ENCODE results near the gene CA14.

CA14 gene

DNA sequence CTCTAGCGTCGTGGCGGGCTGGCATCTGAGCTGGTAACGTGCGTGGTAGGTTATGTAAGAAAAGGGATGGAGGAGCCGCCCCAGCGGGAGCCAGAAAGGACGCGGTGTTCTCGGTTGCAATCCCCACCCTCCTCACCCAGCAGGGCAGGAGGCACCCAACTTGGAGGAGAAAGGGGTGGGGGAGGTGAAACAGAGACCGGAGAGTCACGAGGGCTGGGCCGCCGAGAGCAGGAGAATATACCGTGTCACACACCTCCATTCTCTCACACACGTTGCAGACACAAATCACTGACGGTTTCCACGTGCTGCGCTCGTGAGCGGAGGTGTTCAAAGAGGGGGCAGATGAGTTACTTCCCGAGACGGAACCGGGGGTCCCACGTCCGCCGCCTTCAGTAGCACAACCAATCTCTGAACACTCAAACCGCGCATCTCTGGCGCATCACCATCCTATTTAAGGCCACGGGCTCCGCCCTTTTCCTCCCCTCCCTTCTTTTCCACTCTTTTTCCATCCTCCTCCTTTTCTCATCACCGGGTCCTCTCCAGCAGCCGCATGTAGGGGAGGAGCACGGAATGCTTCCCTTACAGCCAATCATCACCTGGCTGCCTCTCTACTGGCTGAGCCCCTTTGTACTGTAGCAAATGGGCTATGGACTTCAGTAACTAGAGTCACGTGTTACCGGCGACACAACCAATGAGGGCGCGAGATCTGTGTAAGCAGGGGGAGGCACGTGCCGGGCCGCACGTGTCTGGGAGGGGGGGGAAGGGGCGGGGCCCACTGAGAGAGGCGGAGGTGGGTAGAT is 24.4 kb downstream of the CA14 start, which contains the start of gene CIART:
Gene CIART, plus strand, starts transcription at position 797 of the 800 bp plus-strand sequence. CDS start 714 bp downstream, outside the sequence.
- peak within 1 kb of the TSS; percentile 47 for H3K4me3 ChIP-seq (ENCODE audit: low read depth, low read length)
- TF ChIP-seq, protein P1, sequence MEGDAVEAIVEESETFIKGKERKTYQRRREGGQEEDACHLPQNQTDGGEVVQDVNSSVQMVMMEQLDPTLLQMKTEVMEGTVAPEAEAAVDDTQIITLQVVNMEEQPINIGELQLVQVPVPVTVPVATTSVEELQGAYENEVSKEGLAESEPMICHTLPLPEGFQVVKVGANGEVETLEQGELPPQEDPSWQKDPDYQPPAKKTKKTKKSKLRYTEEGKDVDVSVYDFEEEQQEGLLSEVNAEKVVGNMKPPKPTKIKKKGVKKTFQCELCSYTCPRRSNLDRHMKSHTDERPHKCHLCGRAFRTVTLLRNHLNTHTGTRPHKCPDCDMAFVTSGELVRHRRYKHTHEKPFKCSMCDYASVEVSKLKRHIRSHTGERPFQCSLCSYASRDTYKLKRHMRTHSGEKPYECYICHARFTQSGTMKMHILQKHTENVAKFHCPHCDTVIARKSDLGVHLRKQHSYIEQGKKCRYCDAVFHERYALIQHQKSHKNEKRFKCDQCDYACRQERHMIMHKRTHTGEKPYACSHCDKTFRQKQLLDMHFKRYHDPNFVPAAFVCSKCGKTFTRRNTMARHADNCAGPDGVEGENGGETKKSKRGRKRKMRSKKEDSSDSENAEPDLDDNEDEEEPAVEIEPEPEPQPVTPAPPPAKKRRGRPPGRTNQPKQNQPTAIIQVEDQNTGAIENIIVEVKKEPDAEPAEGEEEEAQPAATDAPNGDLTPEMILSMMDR (IDR thresholded peaks at IDR 0.05; ENCODE audit: low read depth, low read length, missing control alignments), result no peak
- DNase-seq (ENCODE audit: low read depth), result peak; percentile 42

DNA sequence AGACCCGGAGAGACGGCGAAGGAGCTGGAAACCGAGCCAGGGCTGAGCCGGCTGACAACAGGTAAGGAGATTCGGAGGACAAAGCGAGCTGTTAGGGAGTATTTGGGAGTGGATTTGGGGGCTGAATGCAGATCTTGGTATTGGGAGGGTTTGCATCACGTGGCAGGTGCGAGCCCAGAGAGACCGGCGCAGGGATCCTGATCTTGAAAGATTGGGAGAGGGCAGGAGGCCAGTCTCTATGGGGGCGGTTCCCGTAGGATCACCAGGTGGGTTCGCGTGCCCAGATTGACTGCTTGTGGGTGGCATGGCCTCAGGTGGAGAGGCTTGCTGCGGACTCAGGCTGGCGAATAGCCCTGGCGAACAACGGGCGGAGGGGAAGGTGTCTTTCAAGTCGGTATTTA is 25.0 kb downstream of the CA14 start:
- H3K4me3 ChIP-seq (ENCODE audit: low read depth, low read length), result no peak overlapping the region
- TF ChIP-seq, protein P1 (IDR thresholded peaks at IDR 0.05; ENCODE audit: low read depth, low read length, missing control alignments), result no peak
- no peak for DNase-seq (ENCODE audit: low read depth)

DNA sequence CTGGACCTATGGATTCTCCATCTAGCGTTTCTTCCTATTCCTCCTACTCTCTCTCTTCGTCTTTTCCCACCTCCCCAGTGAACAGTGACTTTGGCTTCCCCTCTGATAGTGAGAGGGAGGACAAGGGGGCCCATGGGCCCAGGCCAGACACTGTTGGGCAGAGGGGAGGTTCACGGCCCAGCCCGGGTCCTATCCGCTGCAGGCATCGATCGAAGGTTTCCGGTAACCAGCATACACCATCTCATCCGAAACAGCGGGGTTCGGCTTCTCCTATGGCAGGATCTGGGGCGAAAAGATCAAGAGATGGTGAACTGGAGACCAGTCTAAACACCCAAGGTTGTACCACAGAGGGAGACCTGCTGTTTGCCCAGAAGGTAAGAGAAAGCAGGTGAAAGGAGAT is 25.7 kb downstream of the CA14 start:
- DNase-seq (ENCODE audit: low read depth), result no peak
- H3K4me3 ChIP-seq (ENCODE audit: low read depth, low read length), result no peak overlapping the region
- TF ChIP-seq, protein P1 (IDR thresholded peaks at IDR 0.05; ENCODE audit: low read depth, low read length, missing control alignments), result no peak

DNA sequence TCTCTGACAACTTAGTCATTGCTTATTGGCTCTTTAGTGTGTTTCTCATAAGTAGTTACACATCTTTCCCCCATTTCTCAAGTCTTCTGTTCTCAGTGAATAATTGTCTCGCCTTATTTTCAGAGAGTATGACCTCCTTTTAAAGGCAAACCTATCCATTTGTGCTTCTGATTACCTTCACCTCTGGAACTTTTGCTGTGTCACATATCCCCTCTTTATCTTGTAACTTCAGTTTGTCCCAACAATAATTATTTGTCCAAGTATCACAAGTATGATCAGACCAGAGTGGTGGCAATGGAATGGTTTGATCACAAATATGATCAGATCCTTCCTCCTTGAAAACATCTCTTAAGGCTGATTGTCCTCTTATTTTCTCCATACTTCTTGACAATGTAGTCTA is 30.8 kb downstream of the CA14 start:
- TF ChIP-seq, protein P1 (IDR thresholded peaks at IDR 0.05; ENCODE audit: low read depth, low read length, missing control alignments), result no peak
- H3K4me3 ChIP-seq (ENCODE audit: low read depth, low read length), result no peak overlapping the region
- no peak for DNase-seq (ENCODE audit: low read depth)

DNA sequence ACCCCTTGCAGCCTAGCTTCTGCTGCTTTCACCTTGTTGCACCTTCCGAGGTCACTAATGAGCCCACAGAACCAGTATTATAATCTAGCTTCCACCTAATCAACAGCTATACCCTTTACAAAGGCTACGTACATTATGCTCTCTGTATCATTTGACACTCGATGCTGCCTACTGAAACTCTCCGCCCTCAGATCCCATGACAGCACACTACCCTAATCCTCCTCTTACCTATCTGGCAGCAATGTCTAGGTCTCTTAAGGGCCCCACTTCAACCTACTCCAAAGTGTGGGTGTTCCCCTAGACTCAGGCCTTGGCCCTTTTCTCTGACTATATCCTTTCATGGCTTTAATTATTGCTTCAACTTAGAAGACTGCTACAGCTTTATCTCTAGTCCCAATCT is 31.2 kb downstream of the CA14 start:
- no peak overlapping the region for H3K4me3 ChIP-seq (ENCODE audit: low read depth, low read length)
- TF ChIP-seq, protein P1 (IDR thresholded peaks at IDR 0.05; ENCODE audit: low read depth, low read length, missing control alignments), result no peak
- DNase-seq (ENCODE audit: low read depth), result no peak

DNA sequence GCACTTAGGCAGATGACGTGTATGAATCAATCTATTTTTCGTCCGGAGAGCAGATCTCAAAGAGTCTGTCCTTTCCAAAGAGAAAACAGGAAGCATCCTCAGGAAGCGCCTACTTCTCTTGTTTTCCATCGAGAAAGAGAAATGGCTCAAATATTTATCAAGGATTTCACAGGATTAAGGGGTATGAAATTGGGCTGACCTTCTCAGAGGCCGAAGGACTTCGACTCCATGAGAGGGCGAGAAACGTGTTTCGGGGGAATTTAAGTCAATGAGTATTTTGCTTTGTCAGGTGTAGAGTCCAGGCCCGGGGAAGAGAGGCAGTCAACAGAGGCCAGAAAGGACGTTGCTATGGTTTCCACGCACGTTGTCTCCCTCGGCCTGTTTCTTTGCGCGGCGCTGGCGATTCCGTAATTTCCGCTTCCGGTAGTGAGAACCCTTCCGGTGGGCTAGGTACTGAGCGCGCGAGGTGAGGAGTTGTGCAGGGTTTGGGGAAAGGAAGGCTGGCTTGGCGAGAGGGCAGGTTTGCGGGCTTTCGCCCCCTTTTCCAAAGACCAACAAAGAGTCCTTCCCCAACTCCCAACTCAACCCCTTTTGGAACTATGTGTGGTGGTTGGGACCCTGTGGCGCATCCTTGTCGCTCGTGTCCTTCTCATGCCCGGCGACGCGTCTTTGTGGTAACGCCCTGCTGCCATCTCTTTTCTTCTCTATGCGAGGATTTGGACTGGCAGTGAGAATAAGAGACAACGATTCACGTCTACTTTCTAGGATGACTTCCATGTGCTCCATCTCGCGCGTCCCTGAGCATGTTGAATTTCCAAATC is 36.1 kb downstream of the CA14 start, which contains the start of gene MRPS21:
Gene MRPS21, plus strand, starts transcription at position 429 of the 821 bp plus-strand sequence. CDS start 506 bp downstream, outside the sequence.
- H3K4me3 ChIP-seq (ENCODE audit: low read depth, low read length), result peak within 1 kb of the TSS; percentile 89
- peak; percentile 79 for DNase-seq (ENCODE audit: low read depth)
- TF ChIP-seq, protein P1 (IDR thresholded peaks at IDR 0.05; ENCODE audit: low read depth, low read length, missing control alignments), result no peak
